ENCODE data around the gene OXSR1.
"Not testable (repeated sequence)": the region's sequence is repeated elsewhere in the genome, so short reads cannot be mapped to it uniquely, and the experiment has no call there.

Gene OXSR1

DNA sequence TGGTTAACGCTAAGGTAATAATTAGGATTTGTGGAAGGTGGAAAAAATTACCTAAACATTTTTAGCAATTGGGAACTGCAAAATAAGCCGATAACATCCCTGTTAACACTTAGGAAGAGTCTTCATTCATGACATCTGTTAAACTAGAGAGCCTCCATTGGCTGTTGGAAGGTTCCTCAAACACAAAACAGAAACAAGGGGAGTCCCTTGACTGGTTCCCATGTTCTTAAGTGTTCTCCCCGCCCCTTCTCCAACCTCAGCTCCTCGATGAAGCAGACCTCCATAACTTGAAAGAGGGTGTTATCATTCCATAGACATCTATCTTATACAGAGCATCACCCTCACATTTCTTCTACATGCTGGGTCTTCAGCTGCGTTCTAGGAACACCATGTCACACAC lies 102.8 kb downstream of the OXSR1 start:
- DNase-seq (ENCODE audit: low read depth, low spot score): no peak

DNA sequence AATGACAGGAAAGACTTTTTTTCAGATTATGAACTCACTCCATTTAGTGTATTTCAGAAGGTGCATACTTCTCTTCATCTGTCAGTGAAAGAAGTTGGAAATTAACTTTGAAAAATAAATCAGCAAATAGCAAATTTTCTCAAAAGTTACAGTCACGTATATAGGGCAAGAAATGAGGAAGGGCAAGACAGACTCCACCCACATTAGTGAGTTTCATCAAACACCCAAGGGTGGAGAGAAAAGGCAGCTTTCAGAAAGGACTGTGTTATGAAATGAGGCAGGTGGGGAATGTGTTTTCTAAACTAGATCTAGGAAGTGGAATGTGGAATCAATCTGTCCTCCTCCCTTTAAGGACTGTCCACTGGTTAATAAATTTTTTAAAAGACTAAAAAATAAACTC lies 103.2 kb downstream of the OXSR1 start:
- DNase-seq (ENCODE audit: low read depth, low spot score): no peak

DNA sequence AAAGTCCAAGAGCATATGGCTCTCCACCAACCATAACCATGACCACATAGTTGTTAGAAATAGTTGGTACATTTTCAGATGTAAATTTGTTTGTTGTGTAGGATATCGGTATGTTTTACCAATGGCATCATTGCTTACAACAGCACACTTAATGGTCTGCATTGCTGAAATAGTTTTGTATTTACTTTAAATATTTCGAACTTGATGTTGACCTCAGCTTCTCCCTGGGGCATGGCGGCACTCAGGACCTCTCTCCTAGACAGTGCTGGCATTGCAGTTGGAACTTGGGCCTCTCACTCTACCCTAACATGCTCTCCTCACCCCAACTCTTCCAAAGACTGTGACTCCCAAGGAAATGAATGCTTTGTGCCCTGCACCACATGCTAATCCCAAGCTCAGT lies 105.3 kb downstream of the OXSR1 start:
- no peak for DNase-seq (ENCODE audit: low read depth, low spot score)

DNA sequence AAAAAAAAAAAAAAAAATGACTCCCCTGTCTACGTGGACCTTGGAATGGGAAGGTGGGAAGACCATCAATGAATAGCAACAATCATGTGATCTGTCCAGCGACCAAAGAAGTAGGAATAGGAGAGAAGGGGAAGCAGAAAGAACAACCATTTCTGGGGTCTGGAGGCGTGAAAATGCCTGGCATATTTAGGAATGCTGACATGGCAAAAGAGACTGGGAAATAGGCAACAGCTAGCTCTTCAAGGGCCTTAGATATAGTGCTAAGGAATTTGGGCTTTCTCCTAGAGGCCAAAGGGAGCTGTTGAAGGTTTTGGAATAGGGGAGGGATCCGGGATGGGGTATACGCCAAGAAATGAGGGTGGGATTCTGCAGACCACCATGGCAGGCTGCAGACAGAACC lies 106.2 kb downstream of the OXSR1 start:
- DNase-seq (ENCODE audit: low read depth, low spot score): no peak

DNA sequence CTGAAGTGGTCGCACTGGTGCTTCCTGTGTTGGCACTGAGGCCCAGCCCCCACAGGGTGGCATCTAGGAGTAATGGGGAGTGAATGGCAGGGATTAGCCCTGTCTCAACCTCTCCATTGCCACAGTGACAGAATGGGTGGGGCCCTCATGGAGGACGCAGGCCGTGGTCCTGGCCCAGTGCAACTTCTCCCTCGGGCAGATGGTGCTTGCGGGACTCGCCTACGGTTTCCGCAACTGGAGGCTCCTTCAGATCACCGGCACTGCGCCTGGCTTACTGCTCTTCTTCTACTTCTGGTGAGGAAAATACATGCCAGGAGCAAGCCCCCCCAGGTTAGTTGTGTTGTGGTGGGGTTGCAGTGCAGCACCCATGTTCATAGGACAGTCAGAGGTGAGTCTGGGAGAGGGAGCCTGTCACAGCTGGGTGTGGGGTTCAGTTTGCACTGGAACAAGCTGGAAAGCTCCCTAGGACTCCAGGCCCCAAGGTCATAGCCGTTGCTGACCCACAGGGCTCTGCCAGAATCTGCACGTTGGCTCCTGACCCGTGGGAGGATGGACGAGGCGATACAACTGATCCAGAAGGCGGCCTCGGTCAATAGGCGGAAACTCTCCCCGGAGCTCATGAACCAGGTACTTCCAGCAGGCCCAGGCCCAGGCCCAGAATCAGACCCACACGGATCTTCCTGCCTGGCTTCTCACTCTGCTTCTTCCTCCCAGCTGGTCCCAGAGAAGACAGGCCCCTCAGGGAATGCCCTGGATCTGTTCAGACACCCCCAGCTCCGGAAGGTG lies 109.7 kb downstream of the OXSR1 start:
- no peak for DNase-seq (ENCODE audit: low read depth, low spot score)

DNA sequence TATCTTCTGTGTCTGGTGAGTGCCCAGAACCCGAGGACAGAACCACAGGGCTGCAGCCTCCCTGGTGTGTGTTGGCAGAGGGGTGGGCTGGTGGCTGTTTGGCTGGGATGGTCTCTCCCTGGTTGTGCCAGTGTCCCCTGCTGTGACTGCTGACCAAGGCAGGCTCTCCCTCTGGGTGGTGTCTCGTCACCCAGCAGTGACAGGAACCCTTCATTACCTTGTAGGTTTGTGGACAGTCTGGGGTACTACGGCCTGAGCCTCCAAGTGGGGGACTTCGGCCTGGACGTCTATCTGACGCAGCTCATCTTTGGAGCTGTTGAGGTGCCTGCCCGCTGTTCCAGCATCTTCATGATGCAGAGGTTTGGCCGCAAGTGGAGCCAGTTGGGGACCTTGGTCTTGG lies 110.3 kb downstream of the OXSR1 start:
- no peak for DNase-seq (ENCODE audit: low read depth, low spot score)

DNA sequence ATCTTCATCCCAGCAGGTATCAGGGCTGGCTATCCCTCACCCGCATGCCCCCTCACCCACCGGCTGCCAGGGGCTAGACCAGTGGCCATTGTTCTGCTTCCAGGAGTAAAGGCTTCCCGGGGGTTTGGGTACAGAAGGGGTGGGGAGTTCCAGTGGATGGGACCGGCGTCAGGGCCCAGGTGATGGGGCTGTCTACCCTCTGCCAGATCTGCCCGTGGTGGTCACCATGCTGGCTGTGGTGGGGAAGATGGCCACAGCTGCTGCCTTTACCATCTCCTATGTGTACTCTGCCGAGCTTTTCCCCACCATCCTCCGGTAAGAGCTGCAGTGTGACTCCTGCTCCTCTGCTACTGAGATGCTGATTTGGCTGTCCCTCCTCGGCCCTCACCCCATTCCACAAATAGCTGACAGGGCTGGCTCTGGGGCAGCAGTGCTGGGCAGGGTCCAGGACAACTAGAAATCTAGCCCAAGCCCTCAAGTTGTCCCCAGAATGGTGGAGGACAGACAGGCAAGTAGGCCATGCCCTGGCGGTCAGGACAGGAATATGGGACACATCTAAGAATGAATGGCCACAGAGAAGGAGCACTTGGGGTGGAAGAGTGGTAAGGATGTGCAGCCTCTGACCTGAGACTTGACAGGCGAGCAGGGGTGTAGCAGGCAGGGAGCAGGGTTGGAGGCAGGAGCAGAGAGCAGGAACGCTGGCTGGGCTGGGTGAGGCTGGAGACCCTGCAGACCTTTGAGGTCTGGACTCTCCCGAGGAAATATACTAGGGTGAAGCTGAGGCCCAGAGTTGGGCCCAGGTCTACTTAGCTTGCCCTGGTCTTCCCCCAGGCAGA lies 111.0 kb downstream of the OXSR1 start:
- DNase-seq (ENCODE audit: low read depth, low spot score): no peak

DNA sequence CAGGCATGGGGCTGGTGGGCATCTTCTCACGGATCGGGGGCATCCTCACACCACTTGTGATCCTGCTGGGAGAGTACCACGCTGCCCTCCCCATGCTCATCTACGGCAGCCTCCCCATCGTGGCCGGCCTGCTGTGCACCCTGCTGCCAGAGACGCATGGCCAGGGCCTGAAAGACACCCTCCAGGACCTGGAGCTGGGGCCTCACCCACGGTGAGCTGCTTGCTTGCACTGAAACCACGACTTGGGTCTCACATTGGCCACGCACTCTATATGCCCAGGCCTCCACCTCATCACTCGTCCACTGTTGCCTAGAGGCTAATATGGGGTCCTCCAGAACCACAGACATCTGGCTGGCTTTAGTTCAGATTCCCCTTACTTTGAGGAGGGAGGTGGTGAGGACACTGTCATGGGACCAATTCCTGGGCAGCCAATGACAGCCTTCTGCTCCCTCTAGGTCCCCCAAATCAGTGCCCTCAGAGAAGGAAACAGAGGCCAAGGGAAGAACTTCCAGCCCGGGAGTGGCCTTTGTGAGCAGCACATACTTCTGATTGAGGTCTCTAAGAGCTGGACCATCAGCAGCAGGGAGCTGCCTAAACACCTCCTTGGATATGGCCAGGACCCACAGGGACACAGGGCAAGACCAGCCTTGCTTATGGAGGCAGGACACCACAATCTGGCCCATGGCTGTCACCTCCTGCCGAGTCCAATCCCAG lies 111.7 kb downstream of the OXSR1 start:
- no peak for DNase-seq (ENCODE audit: low read depth, low spot score)

DNA sequence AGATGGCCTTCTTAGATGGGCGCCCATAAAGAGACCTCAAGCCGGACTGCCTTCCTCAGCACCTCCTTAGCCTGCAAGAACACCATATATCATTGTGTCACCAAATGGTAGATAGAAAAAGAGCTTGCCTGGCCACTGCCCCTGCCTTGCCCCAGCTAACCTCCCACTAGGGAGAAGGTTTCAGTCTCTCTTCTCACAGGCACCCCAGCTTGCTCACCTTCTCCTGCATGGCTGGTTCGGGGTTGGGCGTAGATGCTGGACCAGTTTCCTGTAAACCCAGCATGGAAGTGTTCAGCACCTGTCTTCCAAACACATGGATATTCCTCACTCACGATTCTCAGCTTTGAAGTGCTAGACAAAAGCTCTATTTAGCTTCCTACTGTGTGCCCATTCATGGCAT lies 113.5 kb downstream of the OXSR1 start:
- no peak for DNase-seq (ENCODE audit: low read depth, low spot score)

DNA sequence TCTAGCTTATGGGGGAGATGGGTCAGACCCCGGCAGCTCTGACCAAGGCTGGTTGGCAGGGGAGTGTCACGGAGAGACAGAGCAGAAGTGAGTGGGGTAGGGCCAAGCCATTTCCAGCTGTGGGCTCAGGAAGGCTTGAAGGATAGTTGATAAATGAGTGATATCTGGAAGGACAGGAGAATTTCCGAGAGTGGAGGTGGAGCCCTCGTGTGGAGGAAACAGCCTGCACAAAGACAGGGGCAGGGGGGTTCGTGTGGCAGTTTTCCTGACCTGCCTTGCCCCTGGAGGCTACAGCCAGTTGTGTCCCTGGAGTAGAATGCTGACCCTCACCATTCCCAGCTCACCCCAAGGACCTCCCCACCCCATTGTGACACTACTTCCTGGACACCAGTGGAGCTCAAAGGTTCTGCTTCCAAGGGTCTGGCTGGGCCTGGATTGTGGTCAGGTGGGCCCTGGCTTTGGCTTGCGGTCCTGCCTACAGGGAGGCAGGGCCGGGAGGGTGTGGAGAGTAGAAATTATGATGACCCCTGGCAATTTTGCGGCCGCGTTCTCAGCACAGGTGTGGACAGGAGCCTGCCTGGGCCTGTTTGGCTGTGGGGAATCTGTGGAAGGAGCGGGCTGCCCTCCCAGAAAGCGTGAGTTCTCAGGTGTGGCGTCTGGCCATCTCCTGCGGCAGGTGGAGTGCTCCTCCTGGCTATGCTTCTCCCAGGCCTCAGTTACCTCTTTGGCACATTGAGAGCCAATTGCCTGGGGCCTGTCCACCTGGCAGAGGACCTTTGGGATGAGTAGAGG lies 116.8 kb downstream of the OXSR1 start, which contains the start of gene SLC22A14:
Gene SLC22A14 (plus strand): TSS at position 400 of the 792 bp plus-strand sequence. CDS start 23,733 bp downstream, outside the sequence.
- no peak for DNase-seq (ENCODE audit: low read depth, low spot score)

DNA sequence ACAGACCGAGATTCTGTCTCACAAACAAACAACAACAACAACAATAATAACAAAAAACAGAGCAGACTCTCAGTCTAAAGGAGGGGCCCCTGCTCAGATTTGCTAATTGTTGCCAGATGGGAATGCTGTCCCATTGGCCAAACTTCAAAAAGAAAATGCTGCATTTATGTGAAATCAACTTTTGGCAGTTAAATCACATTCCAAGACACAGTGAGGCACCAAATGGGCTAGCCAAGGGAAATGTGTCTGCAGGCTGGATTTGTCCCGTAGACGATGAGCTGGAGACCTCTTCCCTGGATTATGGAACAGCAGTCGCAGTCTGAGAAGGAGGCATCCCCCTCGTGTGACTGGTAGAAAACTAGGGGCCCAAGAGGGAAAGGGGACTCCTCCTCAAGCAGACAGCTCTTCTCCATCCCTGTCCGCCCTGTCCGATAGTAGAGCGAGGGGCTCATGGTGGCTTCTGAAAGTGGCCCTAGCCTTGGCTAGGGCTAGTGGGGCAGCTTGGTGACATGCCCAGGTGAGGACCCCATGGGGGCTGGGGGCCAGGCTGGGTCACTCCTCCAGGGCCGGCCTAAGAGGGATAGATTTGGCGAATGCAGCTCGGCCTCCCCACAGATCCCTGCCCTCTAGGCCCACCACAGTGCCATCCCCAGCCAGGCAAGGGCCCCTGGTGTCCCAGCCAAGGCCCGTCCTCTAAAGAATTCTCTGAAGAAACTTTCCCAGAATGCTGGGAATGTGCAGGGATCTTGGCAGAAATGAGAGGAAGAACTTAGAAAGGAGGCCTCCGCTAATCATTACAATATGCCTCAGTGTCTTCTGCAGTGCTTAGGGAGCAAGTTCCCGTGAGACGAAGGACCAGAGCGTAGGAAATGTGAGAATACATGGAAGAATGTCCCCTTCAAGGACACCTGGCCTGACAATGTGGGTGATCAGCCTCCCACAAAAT lies 118.7 kb downstream of the OXSR1 start:
- DNase-seq (ENCODE audit: low read depth, low spot score): no peak

DNA sequence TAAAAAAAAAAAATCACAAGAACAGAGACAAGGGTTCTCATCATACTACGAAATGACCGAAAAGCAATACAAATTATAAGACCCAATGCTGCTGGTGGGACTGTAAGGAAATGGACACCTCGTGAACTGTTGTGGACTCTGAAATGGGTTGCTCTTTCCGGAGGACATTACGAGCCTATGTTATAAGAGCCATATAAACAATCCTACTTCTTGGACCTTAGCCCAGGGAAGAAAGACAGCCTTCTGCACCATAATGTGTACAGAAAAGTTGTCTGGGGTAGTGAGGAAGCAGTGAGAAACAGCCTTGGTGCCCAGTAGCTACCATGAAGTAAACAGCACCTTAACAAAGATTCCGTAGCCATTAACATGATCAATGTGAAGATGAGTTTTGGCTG lies 119.4 kb downstream of the OXSR1 start:
- DNase-seq (ENCODE audit: low read depth, low spot score): no peak

DNA sequence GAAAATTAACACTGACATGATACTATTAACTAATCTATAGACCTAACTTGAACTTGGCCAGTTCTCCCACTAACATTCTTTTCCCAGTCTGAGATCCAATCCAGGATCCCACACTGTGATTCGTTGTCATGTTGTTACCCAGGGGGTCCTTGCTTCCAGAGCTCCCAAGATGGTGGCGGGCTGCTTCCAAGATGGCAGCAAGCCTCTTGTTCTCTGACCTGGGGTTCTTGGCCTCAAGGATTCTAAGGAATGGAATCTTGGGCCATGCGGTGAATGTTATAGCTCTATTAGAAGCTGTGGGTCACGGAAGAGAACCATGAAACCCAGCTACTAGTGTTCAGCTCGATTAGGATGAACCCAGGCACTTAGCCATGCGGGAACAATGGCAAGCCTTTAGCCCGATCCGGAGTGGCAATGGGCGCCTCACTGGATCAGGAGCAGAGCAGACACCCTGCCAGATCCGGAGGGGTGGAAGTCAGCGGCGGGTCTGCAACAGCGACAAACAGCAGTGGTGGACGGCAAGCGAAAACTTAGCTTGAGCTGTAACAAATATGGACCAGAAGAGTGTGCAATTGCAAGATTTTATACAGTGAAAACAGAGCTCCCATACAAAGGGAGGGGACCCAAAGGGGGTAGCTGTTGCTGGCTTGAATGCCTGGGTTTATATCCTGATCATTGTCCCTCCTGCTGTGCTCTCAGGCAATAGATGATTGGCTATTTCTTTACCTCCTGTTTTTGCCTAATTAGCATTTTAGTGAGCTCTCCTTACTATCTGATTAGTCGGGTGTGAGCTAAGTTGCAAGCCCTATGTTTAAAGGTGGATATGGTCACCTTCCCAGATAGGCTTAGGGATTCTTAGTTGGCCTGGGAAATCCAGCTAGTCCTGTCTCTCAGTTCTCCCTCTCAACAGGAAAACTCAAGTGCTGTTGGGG lies 124.2 kb downstream of the OXSR1 start:
- not testable (repeated sequence) for DNase-seq (ENCODE audit: low read depth, low spot score)

DNA sequence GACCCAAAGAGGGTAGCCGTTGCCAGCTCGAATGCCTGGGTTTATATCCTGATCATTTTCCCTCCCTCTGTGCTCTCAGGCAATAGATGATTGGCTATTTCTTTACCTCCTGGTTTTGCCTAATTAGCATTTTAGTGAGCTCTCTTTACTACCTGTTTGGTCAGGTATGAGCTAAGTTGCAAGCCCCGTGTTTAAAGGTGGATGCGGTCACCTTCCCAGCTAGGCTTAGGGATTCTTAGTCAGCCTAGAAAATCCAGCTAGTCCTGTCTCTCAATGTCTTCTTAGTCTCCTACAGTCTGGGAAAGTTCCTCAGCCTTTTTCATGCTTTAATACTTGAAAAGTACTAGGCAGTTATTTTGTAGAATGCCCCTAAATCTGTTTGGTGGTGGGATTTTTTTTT lies 131.7 kb downstream of the OXSR1 start:
- not testable (repeated sequence) for DNase-seq (ENCODE audit: low read depth, low spot score)

DNA sequence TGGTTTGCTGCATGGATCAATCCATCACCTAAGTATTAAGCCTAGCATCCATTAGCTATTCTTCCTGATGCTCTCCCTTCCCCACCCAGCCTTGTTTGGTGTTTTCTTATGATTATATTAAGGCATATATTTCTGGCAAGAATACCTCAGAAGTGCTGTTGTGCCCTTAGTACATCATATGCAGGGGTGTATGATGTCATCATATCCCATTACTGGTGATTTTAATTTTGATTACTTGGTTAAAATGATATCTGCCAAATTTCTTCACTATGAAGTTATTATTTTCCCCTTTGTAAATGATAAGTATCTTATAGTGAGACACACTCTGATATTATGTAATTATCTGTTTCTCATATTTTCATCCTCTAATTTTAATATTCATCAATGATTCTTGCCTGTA lies 132.2 kb downstream of the OXSR1 start:
- no peak for DNase-seq (ENCODE audit: low read depth, low spot score)

DNA sequence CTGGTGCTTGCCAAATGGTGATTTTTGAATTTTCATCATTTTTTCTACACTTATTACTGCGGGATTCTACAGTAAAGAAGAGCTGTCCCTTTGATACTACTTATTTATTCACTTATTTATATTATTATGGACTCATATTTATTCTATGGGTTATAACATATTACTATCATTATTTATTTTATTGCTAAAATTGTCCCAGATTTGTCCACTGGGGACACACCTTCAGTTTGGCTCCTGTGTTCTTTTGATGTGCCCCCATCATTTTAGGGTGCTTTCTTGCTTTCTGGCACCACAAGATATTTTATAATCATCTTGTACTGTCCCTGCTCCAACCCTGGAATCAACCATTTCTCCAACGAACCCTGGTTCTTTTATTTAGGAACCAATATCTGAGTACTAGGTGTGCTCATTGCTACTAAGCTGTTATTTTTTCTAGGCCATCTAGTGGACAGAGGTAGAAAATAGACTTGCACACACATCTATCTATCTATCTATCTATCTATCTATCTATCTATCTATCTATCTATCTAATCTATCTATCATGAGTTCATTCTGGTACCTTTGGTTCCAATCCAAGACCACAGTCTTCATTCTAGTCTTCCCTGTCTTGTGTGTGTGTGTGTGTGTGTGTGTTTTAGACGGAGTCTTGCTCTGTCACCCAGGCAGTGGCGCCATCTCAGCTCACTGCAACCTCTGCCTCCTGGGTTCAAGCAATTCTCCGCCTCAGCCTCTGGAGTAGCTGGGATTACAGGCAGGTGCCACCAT lies 132.8 kb downstream of the OXSR1 start:
- no peak for DNase-seq (ENCODE audit: low read depth, low spot score)
